Karpas-422 (cell line): Measurements from ENCODE around the gene APP. TPM values are rescaled to one million over a fixed set of nuclear protein-coding genes. Genes with fewer than 3 reads are reported as not detected.

ENCODE experiments used
- DNase-seq: peaks from one replicate; pipeline ENCODE4 v3.0.0-alpha.2; 2015
- H2AFZ ChIP-seq: fragments of 200-600 bp; sonication (generic); 2 replicates; pipeline ENCODE4 v1.6.1; 2014; ENCODE audit warnings: antibody characterized with exemption, low read length, mixed read lengths
- H3K27ac ChIP-seq: fragments of 200-600 bp; sonication (generic); 2 replicates; pipeline ENCODE4 v1.5.1; 2014; ENCODE audit warnings: mild to moderate bottlenecking, low read length, moderate library complexity
- H3K27me3 ChIP-seq: fragments of 200-600 bp; sonication (generic); 2 replicates; pipeline ENCODE4 v1.6.1; 2014; ENCODE audit warnings: low read length, mixed read lengths
- H3K36me3 ChIP-seq: fragments of 200-600 bp; sonication (generic); 2 replicates; pipeline ENCODE4 v1.6.1; 2014; ENCODE audit warnings: low read length, mixed read lengths; ENCODE audit not compliant: insufficient read depth
- H3K4me1 ChIP-seq: fragments of 200-600 bp; sonication (generic); 2 replicates; pipeline ENCODE4 v1.6.1; 2014; ENCODE audit warnings: mild to moderate bottlenecking, low read length, mixed read lengths
- H3K4me2 ChIP-seq: fragments of 200-600 bp; sonication (generic); 2 replicates; pipeline ENCODE4 v1.6.1; 2014; ENCODE audit warnings: low read length, low read depth, mild to moderate bottlenecking; ENCODE audit not compliant: poor library complexity, severe bottlenecking
- H3K4me3 ChIP-seq: fragments of 200-600 bp; sonication (generic); 2 replicates; pipeline ENCODE4 v1.5.1; 2014; ENCODE audit warnings: mild to moderate bottlenecking, antibody characterized with exemption, low read length, mixed read lengths
- H3K79me2 ChIP-seq: fragments of 200-600 bp; sonication (generic); 2 replicates; pipeline ENCODE4 v1.6.1; 2014; ENCODE audit warnings: mild to moderate bottlenecking, low read length, mixed read lengths
- H3K9ac ChIP-seq: fragments of 200-600 bp; sonication (generic); 2 replicates; pipeline ENCODE4 v1.6.0; 2014; ENCODE audit warnings: low read length
- H3K9me2 ChIP-seq: fragments of 200-600 bp; sonication (generic), shearing (Covaris generic); replicated peaks from 2 replicates; pipeline ENCODE4 v1.6.0; 2014; ENCODE audit warnings: mild to moderate bottlenecking, low read length, moderate library complexity; ENCODE audit not compliant: insufficient read depth
- H3K9me3 ChIP-seq: fragments of 300-700, 200-600 bp; sonication (generic); 2 replicates; pipeline ENCODE4 v1.6.1; 2014; ENCODE audit warnings: low read length, mixed read lengths
- H4K20me1 ChIP-seq: fragments of 200-600 bp; sonication (generic); 2 replicates; pipeline ENCODE4 v1.6.1; 2014; ENCODE audit warnings: mild to moderate bottlenecking, antibody characterized with exemption, low read length, low read depth; ENCODE audit not compliant: insufficient read depth
- total RNA-seq: library from RNA; depleted of rRNA; stranded (reverse); fragments of >200 nt; shearing (Covaris generic); gene quantifications from 2 replicates; pipeline ENCODE4 v1.2.3, GENCODE V29; 2014; ENCODE audit warnings: low replicate concordance

APP gene
- total RNA-seq, 1 experiment from 2014 or later = not detected

GRCh38 chr21:25857308-25858074, 313.1 kb downstream of the APP start:
- Histone ChIP-seq H2AFZ (no peak overlapping the region), H3K4me2 (no peak overlapping the region), H3K27ac (no peak overlapping the region), H3K79me2 (no peaks in the 10 kb centered on the region), H3K9ac (no peak overlapping the region), H3K27me3 (no peaks in the 10 kb centered on the region), H3K4me3 (no peak overlapping the region), H4K20me1 (no peaks in the 10 kb centered on the region), H3K9me2 (no peaks in the 10 kb centered on the region), H3K36me3 (no peaks in the 10 kb centered on the region), H3K4me1 (no peaks in the 10 kb centered on the region), H3K9me3 (no peaks in the 10 kb centered on the region)
- no peak for DNase-seq

- no peak overlapping the region for H3K4me2 ChIP-seq
- no peaks in the 10 kb centered on the region for H3K79me2 ChIP-seq
- no peaks in the 10 kb centered on the region for H4K20me1 ChIP-seq
- H3K27ac ChIP-seq = no peak overlapping the region
- no peaks in the 10 kb centered on the region for H3K36me3 ChIP-seq
- H3K4me1 ChIP-seq = no peaks in the 10 kb centered on the region
- H3K9me3 ChIP-seq = no peaks in the 10 kb centered on the region
- no peaks in the 10 kb centered on the region for H3K27me3 ChIP-seq
- DNase-seq = no peak
- H2AFZ ChIP-seq = no peak overlapping the region
- no peak overlapping the region for H3K9ac ChIP-seq
- H3K4me3 ChIP-seq = no peak overlapping the region
- no peaks in the 10 kb centered on the region for H3K9me2 ChIP-seq
Observed at GRCh38 chr21:25855576-25855975, 315.0 kb downstream of the APP start.

GRCh38 chr21:25850126-25850842, 320.3 kb downstream of the APP start:
- H3K9ac ChIP-seq = no peak overlapping the region
- no peak for DNase-seq
- no peak overlapping the region for H3K27ac ChIP-seq
- H3K4me1 ChIP-seq = peaks cover 6% of the 10 kb centered on the region; the same call in 1 of the 2 replicates
- no peak overlapping the region for H3K4me3 ChIP-seq
- H3K9me2 ChIP-seq = no peaks in the 10 kb centered on the region
- H3K36me3 ChIP-seq = no peaks in the 10 kb centered on the region
- H3K9me3 ChIP-seq = no peaks in the 10 kb centered on the region
- no peaks in the 10 kb centered on the region for H3K27me3 ChIP-seq
- no peaks in the 10 kb centered on the region for H4K20me1 ChIP-seq
- no peaks in the 10 kb centered on the region for H3K79me2 ChIP-seq
- no peak overlapping the region for H3K4me2 ChIP-seq
- no peak overlapping the region for H2AFZ ChIP-seq

DNA sequence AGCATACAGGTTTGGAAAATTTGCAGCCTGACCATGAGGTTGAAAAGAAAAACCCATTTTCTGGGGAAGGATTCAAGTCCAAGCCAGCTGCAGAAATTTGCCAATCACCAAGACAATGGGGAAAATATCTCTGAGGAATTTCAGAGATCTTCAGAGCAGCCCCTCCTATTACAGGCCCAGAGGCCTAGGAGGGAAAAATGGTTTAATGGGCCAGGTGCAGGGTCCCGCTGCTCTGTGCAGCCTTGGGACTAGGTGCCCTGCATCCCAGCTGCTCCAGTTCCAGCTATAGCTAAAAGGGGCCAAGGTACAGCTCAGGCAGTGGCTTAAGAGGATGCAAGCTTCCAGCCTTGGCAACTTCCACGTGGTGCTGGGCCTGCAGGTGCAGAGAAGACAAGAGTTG, 322.3 kb downstream of the APP start:
- no peak overlapping the region for H3K4me2 ChIP-seq
- no peaks in the 10 kb centered on the region for H3K36me3 ChIP-seq
- H3K27ac ChIP-seq = no peak overlapping the region
- no peak overlapping the region for H3K9ac ChIP-seq
- H4K20me1 ChIP-seq = no peaks in the 10 kb centered on the region
- H3K4me3 ChIP-seq = no peak overlapping the region
- no peaks in the 10 kb centered on the region for H3K9me3 ChIP-seq
- no peaks in the 10 kb centered on the region for H3K9me2 ChIP-seq
- no peak overlapping the region for H2AFZ ChIP-seq
- DNase-seq = no peak
- no peaks in the 10 kb centered on the region for H3K79me2 ChIP-seq
- peaks cover 10% of the 10 kb centered on the region; the same call in 1 of the 2 replicates for H3K4me1 ChIP-seq
- no peaks in the 10 kb centered on the region for H3K27me3 ChIP-seq

- H3K36me3 ChIP-seq = no peaks in the 10 kb centered on the region
- DNase-seq = no peak
- H3K27me3 ChIP-seq = no peaks in the 10 kb centered on the region; the same call in 1 of the 2 replicates
- no peaks in the 10 kb centered on the region for H3K79me2 ChIP-seq
- no peak overlapping the region for H2AFZ ChIP-seq
- H3K4me1 ChIP-seq = peaks cover 16% of the 10 kb centered on the region; the same call in 1 of the 2 replicates
- H3K4me2 ChIP-seq = no peak overlapping the region
- no peaks in the 10 kb centered on the region for H4K20me1 ChIP-seq
- no peaks in the 10 kb centered on the region for H3K9me3 ChIP-seq
- H3K9ac ChIP-seq = no peak overlapping the region
- no peak overlapping the region for H3K4me3 ChIP-seq
- H3K27ac ChIP-seq = no peak overlapping the region
- no peaks in the 10 kb centered on the region for H3K9me2 ChIP-seq
Observed at GRCh38 chr21:25845729-25846256, 324.8 kb downstream of the APP start.

GRCh38 chr21:25842925-25843324, 327.6 kb downstream of the APP start:
- H3K9me2 ChIP-seq = no peaks in the 10 kb centered on the region
- H3K9ac ChIP-seq = no peak overlapping the region
- DNase-seq = no peak
- H3K4me2 ChIP-seq = no peak overlapping the region
- H2AFZ ChIP-seq = no peak overlapping the region
- H3K9me3 ChIP-seq = no peaks in the 10 kb centered on the region
- H3K79me2 ChIP-seq = no peaks in the 10 kb centered on the region
- no peak overlapping the region for H3K27ac ChIP-seq
- no peak overlapping the region for H3K4me3 ChIP-seq
- H3K4me1 ChIP-seq = peaks cover 16% of the 10 kb centered on the region; the same call in 1 of the 2 replicates
- no peaks in the 10 kb centered on the region; the same call in 1 of the 2 replicates for H3K27me3 ChIP-seq
- no peaks in the 10 kb centered on the region for H4K20me1 ChIP-seq
- H3K36me3 ChIP-seq = no peaks in the 10 kb centered on the region

GRCh38 chr21:25838809-25839208, 331.8 kb downstream of the APP start:
- Histone ChIP-seq H3K79me2 (no peaks in the 10 kb centered on the region), H3K9ac (no peak overlapping the region), H3K4me2 (no peak overlapping the region), H3K27ac (no peak overlapping the region), H3K9me3 (no peaks in the 10 kb centered on the region), H4K20me1 (no peaks in the 10 kb centered on the region), H3K27me3 (no peaks in the 10 kb centered on the region; the same call in 1 of the 2 replicates), H2AFZ (no peak overlapping the region), H3K9me2 (no peaks in the 10 kb centered on the region), H3K4me1 (peaks cover 7% of the 10 kb centered on the region; the same call in 1 of the 2 replicates), H3K4me3 (no peak overlapping the region), H3K36me3 (no peaks in the 10 kb centered on the region)
- DNase-seq = no peak
